H1 (cell line): ENCODE measurements around the gene ATP6V1B1. TPM values are rescaled to one million over a fixed set of nuclear protein-coding genes. Genes with fewer than 3 reads are reported as not detected.

Experiments used
- CTCF ChIA-PET: fragments of 300-600 bp; sonication (Branson Sonifier 250); formaldehyde crosslinking; loops from one replicate; lab custom pipeline; 2021; ENCODE audit not compliant: partially characterized antibody; lab: Charles Lee
- POLR2A ChIA-PET: fragments of 300-600 bp; sonication (Branson Sonifier 250); formaldehyde crosslinking; loops from one replicate; lab custom pipeline; 2021; ENCODE audit warnings: inconsistent platforms; ENCODE audit not compliant: partially characterized antibody; lab: Charles Lee
- DNase-seq, 2 experiments: peaks; one replicate each; pipeline versions ENCODE4 v3.0.0 to v3.0.0-alpha.2; 2010 to 2022; ENCODE audit warnings: low spot score in 2 of 2, low read depth in 1 of 2, mixed read lengths in 1 of 2
- FAIRE-seq: peaks from 2 replicates; lab custom pipeline; 2011; peaks lifted over from hg19 to GRCh38; lab: Jason Lieb, UNC
- H2AFZ ChIP-seq: 2 replicates; pipeline ENCODE4 v1.8.1; 2012; ENCODE audit warnings: low read length, inconsistent platforms
- H2AK5ac ChIP-seq: 2 replicates; pipeline ENCODE4 v1.6.1; 2013; ENCODE audit warnings: low read depth, low read length
- H2BK120ac ChIP-seq: replicated peaks from 2 replicates; pipeline ENCODE3; 2013; ENCODE audit warnings: low read depth, low read length, inconsistent platforms
- H2BK12ac ChIP-seq: 2 replicates; pipeline ENCODE4 v1.6.1; 2013; ENCODE audit warnings: low read depth, low read length
- H2BK15ac ChIP-seq: 2 replicates; pipeline ENCODE4 v1.6.1; 2013; ENCODE audit warnings: low read length
- H2BK20ac ChIP-seq: 2 replicates; pipeline ENCODE4 v1.6.1; 2013; ENCODE audit warnings: low read length
- H2BK5ac ChIP-seq: 2 replicates; pipeline ENCODE4 v1.6.1; 2013; ENCODE audit warnings: low read depth, low read length
- H3K14ac ChIP-seq: 2 replicates; pipeline ENCODE4 v1.6.1; 2013; ENCODE audit warnings: inconsistent platforms; ENCODE audit not compliant: insufficient read length
- H3K18ac ChIP-seq: 2 replicates; pipeline ENCODE4 v1.6.1; 2013; ENCODE audit warnings: low read length; ENCODE audit errors: extremely low read depth
- H3K23ac ChIP-seq: 2 replicates; pipeline ENCODE4 v1.6.1; 2013; ENCODE audit warnings: inconsistent platforms; ENCODE audit not compliant: insufficient read length
- H3K23me2 ChIP-seq: 2 replicates; pipeline ENCODE4 v1.6.1; 2013; ENCODE audit warnings: low read depth, low read length
- H3K27ac ChIP-seq: 2 replicates; pipeline ENCODE4 v1.6.1; 2011; ENCODE audit warnings: low read depth, low read length, inconsistent platforms
- H3K27me3 ChIP-seq, 4 experiments: replicated peaks in 1 of 4; 1 replicate in 1 of 4; 2 replicates in 3 of 4; pipeline versions ENCODE4 v1.6.1 to v1.8.1; 2011 to 2013; ENCODE audit warnings: low read length in 3 of 4, mild to moderate bottlenecking in 3 of 4, inconsistent platforms in 2 of 4, mixed read lengths in 2 of 4, moderate library complexity in 1 of 4; ENCODE audit not compliant: control insufficient read depth in 3 of 4, insufficient read depth in 3 of 4; ENCODE audit errors: extremely low read depth in 1 of 4
- H3K36me3 ChIP-seq, 4 experiments: 2 replicates each; pipeline versions ENCODE4 v1.6.1 to v1.8.1; 2011 to 2013; ENCODE audit warnings: mild to moderate bottlenecking in 4 of 4, low read length in 3 of 4, moderate library complexity in 2 of 4, control low read depth in 1 of 4, inconsistent platforms in 1 of 4; ENCODE audit not compliant: insufficient read depth in 4 of 4, control insufficient read depth in 2 of 4
- H3K4ac ChIP-seq: replicated peaks from 2 replicates; pipeline ENCODE3; 2013; ENCODE audit warnings: low read length, low read depth, mixed read lengths, inconsistent platforms; ENCODE audit not compliant: insufficient read length
- H3K4me1 ChIP-seq, 4 experiments: replicated peaks in 1 of 4; 1 replicate in 1 of 4; 2 replicates in 3 of 4; pipeline versions ENCODE4 v1.6.1 to v1.8.1; 2011 to 2013; ENCODE audit warnings: low read length in 3 of 4, inconsistent platforms in 2 of 4, mixed read lengths in 1 of 4; ENCODE audit not compliant: insufficient read depth in 4 of 4, control insufficient read depth in 3 of 4
- H3K4me2 ChIP-seq, 2 experiments: 2 replicates each; pipeline versions ENCODE4 v1.6.1 to v1.8.1; 2011 to 2013; ENCODE audit warnings: low read depth in 2 of 2, low read length in 2 of 2, control low read depth in 1 of 2, inconsistent platforms in 1 of 2, mild to moderate bottlenecking in 1 of 2; ENCODE audit not compliant: insufficient read depth in 1 of 2
- H3K4me3 ChIP-seq, 4 experiments: fragments of 200-600, 300-600 bp in 1 of 4; sonication (generic), shearing (Covaris generic), sonication (Bioruptor Twin) in 1 of 4; 2 replicates each; pipeline versions ENCODE4 v1.5.1 to v1.8.1; 2011 to 2016; ENCODE audit warnings: low read length in 4 of 4, low read depth in 3 of 4, control low read depth in 2 of 4, inconsistent platforms in 2 of 4, mild to moderate bottlenecking in 2 of 4, mixed read lengths in 1 of 4, moderate library complexity in 1 of 4; ENCODE audit not compliant: insufficient read depth in 2 of 4; ENCODE audit errors: extremely low read depth in 1 of 4
- H3K56ac ChIP-seq: replicated peaks from 2 replicates; pipeline ENCODE3; 2013; ENCODE audit warnings: low read depth, mild to moderate bottlenecking, mixed read lengths, low read length, inconsistent platforms; ENCODE audit not compliant: insufficient read length
- H3K79me1 ChIP-seq: 2 replicates; pipeline ENCODE4 v1.6.1; 2013; ENCODE audit warnings: low read depth, low read length, control low read depth
- H3K79me2 ChIP-seq, 2 experiments: 2 replicates each; pipeline versions ENCODE4 v1.6.1 to v1.8.1; 2012 to 2013; ENCODE audit warnings: low read length in 2 of 2, mild to moderate bottlenecking in 2 of 2, inconsistent platforms in 1 of 2; ENCODE audit not compliant: insufficient read depth in 2 of 2, control insufficient read depth in 1 of 2
- H3K9ac ChIP-seq, 4 experiments: replicated peaks in 1 of 4; 1 replicate in 1 of 4; 2 replicates in 3 of 4; pipeline versions ENCODE4 v1.6.1 to v1.8.1; 2011 to 2013; ENCODE audit warnings: low read depth in 3 of 4, low read length in 3 of 4, control low read depth in 2 of 4, mild to moderate bottlenecking in 2 of 4, moderate library complexity in 2 of 4, inconsistent platforms in 1 of 4; ENCODE audit errors: extremely low read depth in 1 of 4
- H3K9me3 ChIP-seq, 2 experiments: 2 replicates each; pipeline versions ENCODE4 v1.6.1 to v1.8.1; 2012 to 2013; ENCODE audit warnings: mild to moderate bottlenecking in 2 of 2, moderate library complexity in 2 of 2, control low read depth in 1 of 2, inconsistent platforms in 1 of 2, low read depth in 1 of 2, low read length in 1 of 2, mixed read lengths in 1 of 2; ENCODE audit not compliant: insufficient read depth in 2 of 2
- H4K20me1 ChIP-seq, 2 experiments: replicated peaks in 1 of 2; 2 replicates each; pipeline versions ENCODE3 to v1.8.1; 2011 to 2013; ENCODE audit warnings: inconsistent platforms in 2 of 2, low read length in 2 of 2, mild to moderate bottlenecking in 1 of 2; ENCODE audit not compliant: insufficient read depth in 2 of 2, control insufficient read depth in 1 of 2
- H4K5ac ChIP-seq: 2 replicates; pipeline ENCODE4 v1.6.1; 2013; ENCODE audit warnings: low read length, low read depth, mixed read lengths, inconsistent platforms; ENCODE audit not compliant: insufficient read length
- H4K8ac ChIP-seq: 2 replicates; pipeline ENCODE4 v1.8.0; 2013; ENCODE audit warnings: mild to moderate bottlenecking, moderate library complexity, low read length, inconsistent platforms; ENCODE audit not compliant: insufficient read depth; ENCODE audit errors: extremely low read depth
- H4K91ac ChIP-seq: replicated peaks from 2 replicates; pipeline ENCODE3; 2013; ENCODE audit warnings: low read length, mixed read lengths, inconsistent platforms; ENCODE audit not compliant: insufficient read length
- GTF2F1 ChIP-seq: IDR thresholded peaks from 2 replicates; pipeline ENCODE4 v1.6.1; 2012; ENCODE audit warnings: low read depth, low read length, improper control_type of control experiment, borderline replicate concordance
- KDM5A ChIP-seq: fragments of 200-600 bp; IDR thresholded peaks from 2 replicates; pipeline ENCODE4 v1.7.1; 2012; ENCODE audit warnings: mild to moderate bottlenecking, low read length, inconsistent platforms, mixed read lengths
- SP2 ChIP-seq: IDR thresholded peaks from 2 replicates; pipeline ENCODE4 v1.6.1; 2012; ENCODE audit warnings: mild to moderate bottlenecking, low read length, inconsistent platforms
- SUZ12 ChIP-seq: fragments of 200-600 bp; sonication (generic); IDR thresholded peaks from 2 replicates; pipeline ENCODE4 v1.6.1; 2012; ENCODE audit warnings: mild to moderate bottlenecking, inconsistent platforms, low read length, moderate library complexity, mixed read lengths
- WGBS, 2 experiments: shearing (Covaris generic) in 1 of 2; methylation state at CpG; one replicate each; pipeline versions ENCODE4 v1.1.6 to v1.1.7; 2013 to 2015; ENCODE audit warnings: low lambda C conversion rate in 2 of 2, mixed read lengths in 2 of 2, inconsistent platforms in 1 of 2, low coverage in 1 of 2, missing lambda C conversion rate in 1 of 2; ENCODE audit not compliant: insufficient replicate concordance in 2 of 2, insufficient coverage in 1 of 2, insufficient read length in 1 of 2; ENCODE audit errors: extremely low coverage in 1 of 2, missing lambda C conversion rate in 1 of 2; 5-methylcytosine and 5-hydroxymethylcytosine counted together
- polyA plus RNA-seq, 7 experiments: library from polyadenylated mRNA; depleted of rRNA in 3 of 7; stranded (reverse) in 5 of 7; unstranded in 2 of 7; fragments of >200 nt in 5 of 7; fragments of 200-250 nt in 2 of 7; gene quantifications; 1 replicate in 5 of 7; 2 replicates in 1 of 7; 4 replicates in 1 of 7; pipeline versions ENCODE4 v1.2.1 to v1.2.3, GENCODE V29; 2011 to 2013; ENCODE audit warnings: missing spikeins in 2 of 7, mixed read lengths in 2 of 7
- total RNA-seq: library from RNA; stranded (reverse); fragmentation: NEBNext Ultra II Directional; extraction: Animal tissue kit (Norgen Biotek cat#: 25700); gene quantifications from 2 replicates; pipeline ENCODE4 v1.2.1, GENCODE V29; 2021

The ATP6V1B1 gene
- total and polyA plus RNA-seq, 2 of the 8 experiments (the other 6 are each of a cell fraction or from before 2014, with no cell fraction given): not detected

DNA sequence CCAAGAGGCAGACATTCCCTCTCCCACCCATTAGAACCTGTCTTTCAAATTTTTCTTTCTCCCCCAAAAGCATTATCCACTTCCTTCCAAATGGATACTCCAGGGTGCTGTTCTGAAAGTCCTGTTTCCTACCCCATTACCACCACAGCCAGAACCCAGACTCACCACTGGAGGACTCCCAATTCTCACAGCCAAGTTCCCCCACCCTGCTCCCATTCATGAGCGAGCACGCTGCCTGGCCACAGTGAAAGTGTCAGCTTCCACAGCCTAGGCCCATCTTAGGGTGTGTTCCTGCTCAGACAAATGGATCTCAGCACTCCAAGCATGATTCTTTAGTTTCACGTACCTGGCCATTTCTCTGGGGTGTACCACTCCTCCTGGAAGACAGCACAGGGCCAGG lies 38.9 kb downstream of the ATP6V1B1 start:
- no peak for TF ChIP-seq SUZ12
- no peak for TF ChIP-seq SP2
- TF ChIP-seq GTF2F1: no peak
- no peak for TF ChIP-seq KDM5A
- TF ChIP-seq, all 59 proteins: peak for 0
- H3K9ac ChIP-seq: no peak overlapping the region; a peak in 1 of 7 replicates
- H3K23ac ChIP-seq: no peak overlapping the region
- H3K23me2 ChIP-seq: peaks cover 5% of the 10 kb centered on the region; the same call in 1 of the 2 replicates
- CTCF ChIA-PET: interaction anchor here (0.7 to 1.8 kb wide), 7 partner anchors 8 to 54 kb away, joined by 3 to 16 read pairs (median 5); no protein-coding TSS in a partner anchor
- FAIRE-seq: no peak
- H2BK5ac ChIP-seq: no peak overlapping the region
- H3K4me3 ChIP-seq: no peak overlapping the region
- peak overlapping the region; percentile 10; the same call in 1 of the 2 replicates for H2BK15ac ChIP-seq
- H4K91ac ChIP-seq: no peak overlapping the region
- no peak overlapping the region for H3K56ac ChIP-seq
- no peaks in the 10 kb centered on the region for H3K79me2 ChIP-seq
- peak overlapping the region; percentile 71; the same call in 1 of the 2 replicates for H2BK12ac ChIP-seq
- H3K27me3 ChIP-seq: peaks cover 0 to 24% (median 7%) of the 10 kb centered on the region in 4 experiments; a peak in 5 of 7 replicates
- H2BK120ac ChIP-seq: no peak overlapping the region
- H4K8ac ChIP-seq: no peak overlapping the region
- 88% methylated on average over 3 of the region's 3 CpGs; no CpG with 5 or more reads in 1 of the 2 experiments for WGBS, 2 experiments
- POLR2A ChIA-PET: interaction anchor here (0.8 to 2.0 kb wide), 2 partner anchors 8 to 10 kb away, joined by 3 to 6 read pairs; no protein-coding TSS in a partner anchor
- no peak overlapping the region for H3K4me2 ChIP-seq
- no peak overlapping the region for H4K5ac ChIP-seq
- peaks cover 0 to 14% (median 4%) of the 10 kb centered on the region in 4 experiments; a peak in 6 of 7 replicates for H3K4me1 ChIP-seq
- no peak overlapping the region for H3K27ac ChIP-seq
- no peak overlapping the region for H2AK5ac ChIP-seq
- peaks cover 0 to 2% of the 10 kb centered on the region in 2 experiments for H4K20me1 ChIP-seq
- no peak overlapping the region for H3K14ac ChIP-seq
- no peak overlapping the region for H3K18ac ChIP-seq
- H3K4ac ChIP-seq: no peak overlapping the region
- H3K9me3 ChIP-seq: no peaks in the 10 kb centered on the region
- H2AFZ ChIP-seq: no peak overlapping the region
- H3K79me1 ChIP-seq: no peaks in the 10 kb centered on the region
- peak in 1 of 2 experiments; percentile 17 for DNase-seq
- no peaks in the 10 kb centered on the region for H3K36me3 ChIP-seq
- H2BK20ac ChIP-seq: no peak overlapping the region
